Measurements from ENCODE around the gene SHH.

- TF ChIP-seq CTCF (IDR thresholded peaks at IDR 0.05; ENCODE audit: poor library complexity, severe bottlenecking) (no peak), TAF1 (IDR thresholded peaks at IDR 0.05; ENCODE audit: low read depth) (no peak), EP300 (conservative IDR thresholded peaks at IDR 0.05; ENCODE audit: poor library complexity, severe bottlenecking) (no peak), RAD21 (conservative IDR thresholded peaks at IDR 0.05) (no peak), POLR2AphosphoS5 (IDR thresholded peaks at IDR 0.05) (no peak), REST (IDR thresholded peaks at IDR 0.05; ENCODE audit: borderline replicate concordance) (no peak), SMC3 (conservative IDR thresholded peaks at IDR 0.05; ENCODE audit: poor library complexity) (no peak), EZH2 (IDR thresholded peaks at IDR 0.05; ENCODE audit: borderline replicate concordance, insufficient read depth, low read length, poor library complexity, severe bottlenecking) (no peak)
These were observed 19.8 kb downstream of the SHH start for GRCh38 chr7:155792315-155792960.
